H9 (cell line): Measurements from ENCODE around the gene HLA-DMA. TPM values are rescaled to one million over a fixed set of nuclear protein-coding genes. Genes with fewer than 3 reads are reported as not detected.

Experiments used
- DNase-seq: peaks from one replicate; pipeline ENCODE4 v3.0.0-alpha.2; 2017
- H2AFZ ChIP-seq: one replicate; pipeline ENCODE4 v1.6.1; 2013; ENCODE audit warnings: mild to moderate bottlenecking, low read length, control low read depth, moderate library complexity
- H2AK5ac ChIP-seq: 2 replicates; pipeline ENCODE4 v1.6.1; 2013; ENCODE audit warnings: low read length, control low read depth, mixed read lengths; ENCODE audit not compliant: insufficient read length
- H2BK120ac ChIP-seq: one replicate; pipeline ENCODE4 v1.6.1; 2013; ENCODE audit warnings: low read depth, mild to moderate bottlenecking, low read length, control low read depth, inconsistent platforms; ENCODE audit not compliant: poor library complexity, severe bottlenecking
- H2BK12ac ChIP-seq: 2 replicates; pipeline ENCODE4 v1.6.1; 2013; ENCODE audit warnings: low read length, control low read depth, mixed read lengths, low read depth; ENCODE audit not compliant: insufficient read length
- H2BK15ac ChIP-seq: 2 replicates; pipeline ENCODE4 v1.6.1; 2013; ENCODE audit warnings: low read depth, low read length, control low read depth
- H2BK20ac ChIP-seq: one replicate; pipeline ENCODE4 v1.6.1; 2013; ENCODE audit warnings: low read depth, mild to moderate bottlenecking, low read length, control low read depth, inconsistent platforms; ENCODE audit not compliant: poor library complexity, severe bottlenecking
- H2BK5ac ChIP-seq: 2 replicates; pipeline ENCODE4 v1.6.1; 2013; ENCODE audit warnings: low read length, control low read depth, mixed read lengths; ENCODE audit not compliant: insufficient read length
- H3K14ac ChIP-seq: 2 replicates; pipeline ENCODE4 v1.6.1; 2013; ENCODE audit warnings: low read length, control low read depth; ENCODE audit not compliant: insufficient read depth
- H3K18ac ChIP-seq: 2 replicates; pipeline ENCODE4 v1.6.1; 2013; ENCODE audit warnings: low read depth, mild to moderate bottlenecking, mixed read lengths, low read length, control low read depth; ENCODE audit not compliant: insufficient read length
- H3K23ac ChIP-seq: 2 replicates; pipeline ENCODE4 v1.6.1; 2013; ENCODE audit warnings: low read length, control low read depth, mixed read lengths, low read depth; ENCODE audit not compliant: insufficient read length
- H3K23me2 ChIP-seq: 2 replicates; pipeline ENCODE4 v1.6.1; 2013; ENCODE audit warnings: low read depth, mild to moderate bottlenecking, mixed read lengths, low read length, control low read depth; ENCODE audit not compliant: insufficient read length, poor library complexity, severe bottlenecking
- H3K27ac ChIP-seq: 2 replicates; pipeline ENCODE4 v1.5.1; 2013; ENCODE audit warnings: low read length, control low read depth, mixed read lengths, low read depth; ENCODE audit not compliant: insufficient read length
- H3K27me3 ChIP-seq: 2 replicates; pipeline ENCODE4 v1.6.1; 2013; ENCODE audit warnings: low read length, control low read depth, inconsistent platforms; ENCODE audit not compliant: insufficient read depth
- H3K4ac ChIP-seq: 2 replicates; pipeline ENCODE4 v1.6.1; 2013; ENCODE audit warnings: low read depth, mild to moderate bottlenecking, control low read depth, inconsistent platforms, low read length, moderate library complexity
- H3K4me1 ChIP-seq: 2 replicates; pipeline ENCODE4 v1.6.1; 2013; ENCODE audit warnings: low read length, control low read depth, inconsistent platforms; ENCODE audit not compliant: insufficient read depth
- H3K4me2 ChIP-seq: 2 replicates; pipeline ENCODE4 v1.6.1; 2013; ENCODE audit warnings: low read length, control low read depth, mixed read lengths; ENCODE audit not compliant: insufficient read length, insufficient read depth
- H3K56ac ChIP-seq: 2 replicates; pipeline ENCODE4 v1.6.1; 2013; ENCODE audit warnings: low read depth, mild to moderate bottlenecking, mixed read lengths, low read length, control low read depth; ENCODE audit not compliant: insufficient read length
- H3K79me1 ChIP-seq: 2 replicates; pipeline ENCODE4 v1.6.1; 2013; ENCODE audit warnings: low read depth, mild to moderate bottlenecking, moderate library complexity, low read length, control low read depth, inconsistent platforms; ENCODE audit not compliant: insufficient read depth, poor library complexity, severe bottlenecking
- H3K79me2 ChIP-seq: 2 replicates; pipeline ENCODE4 v1.6.1; 2013; ENCODE audit warnings: low read length, control low read depth, inconsistent platforms; ENCODE audit not compliant: insufficient read depth
- H3K9ac ChIP-seq: 2 replicates; pipeline ENCODE4 v1.6.1; 2013; ENCODE audit warnings: low read length, control low read depth, mixed read lengths; ENCODE audit not compliant: insufficient read length; ENCODE audit errors: extremely low read depth
- H3K9me3 ChIP-seq: one replicate; pipeline ENCODE4 v1.6.1; 2013; ENCODE audit warnings: low read depth, low read length, inconsistent platforms; ENCODE audit not compliant: control insufficient read depth
- H3T11ph ChIP-seq: one replicate; pipeline ENCODE4 v1.6.1; 2013; ENCODE audit warnings: mild to moderate bottlenecking, low read length, control low read depth, inconsistent platforms
- H4K20me1 ChIP-seq: one replicate; pipeline ENCODE4 v1.6.1; 2013; ENCODE audit not compliant: control insufficient read depth, insufficient read length, insufficient read depth
- H4K5ac ChIP-seq: 2 replicates; pipeline ENCODE4 v1.6.1; 2013; ENCODE audit warnings: low read depth, mild to moderate bottlenecking, mixed read lengths, low read length, control low read depth; ENCODE audit not compliant: insufficient read length
- H4K8ac ChIP-seq: replicated peaks from 2 replicates; pipeline ENCODE4 v1.6.1; 2013; ENCODE audit warnings: low read length, control low read depth, mixed read lengths, low read depth; ENCODE audit not compliant: insufficient read length
- H4K91ac ChIP-seq: 2 replicates; pipeline ENCODE4 v1.6.1; 2013; ENCODE audit warnings: low read depth, mild to moderate bottlenecking, moderate library complexity, mixed read lengths, low read length, control low read depth; ENCODE audit not compliant: insufficient read length
- H3K27ac Mint-ChIP-seq, 3 experiments: 2 replicates in 2 of 3; 3 replicates in 1 of 3; pipeline ENCODE4 v1.8.0; 2020 to 2021; ENCODE audit warnings: mixed read lengths in 3 of 3, mild to moderate bottlenecking in 1 of 3, moderate library complexity in 1 of 3
- H3K27me3 Mint-ChIP-seq: 2 replicates; pipeline ENCODE4 v1.8.0; 2021; ENCODE audit warnings: low read depth, mild to moderate bottlenecking, moderate library complexity, mixed read lengths
- H3K36me3 Mint-ChIP-seq, 3 experiments: 2 replicates in 2 of 3; 3 replicates in 1 of 3; pipeline ENCODE4 v1.8.0; 2020 to 2021; ENCODE audit warnings: low read depth in 3 of 3, mixed read lengths in 3 of 3; ENCODE audit not compliant: insufficient read depth in 1 of 3
- H3K4me1 Mint-ChIP-seq, 2 experiments: 2 replicates each; pipeline ENCODE4 v1.8.0; 2020; ENCODE audit warnings: mixed read lengths in 2 of 2
- H3K4me3 Mint-ChIP-seq, 2 experiments: 2 replicates in 1 of 2; 3 replicates in 1 of 2; pipeline ENCODE4 v1.8.0; 2020 to 2021; ENCODE audit warnings: mild to moderate bottlenecking in 2 of 2, mixed read lengths in 2 of 2, moderate library complexity in 1 of 2
- H3K9me3 Mint-ChIP-seq, 2 experiments: 2 replicates in 1 of 2; 3 replicates in 1 of 2; pipeline ENCODE4 v1.8.0; 2020; ENCODE audit warnings: mild to moderate bottlenecking in 2 of 2, mixed read lengths in 2 of 2, moderate library complexity in 1 of 2
- CTCF ChIP-seq: fragments of 200-600 bp; sonication (generic); conservative IDR thresholded peaks from 3 replicates; pipeline ENCODE4 v1.8.0; 2021; ENCODE audit warnings: antibody characterized with exemption, mild to moderate bottlenecking
- WGBS: extraction: QIAGEN DNeasy Blood & Tissue Kit; methylation state at CpG from one replicate; pipeline ENCODE4 v1.1.7; 2013; ENCODE audit warnings: missing lambda C conversion rate, low lambda C conversion rate, mixed read lengths; ENCODE audit not compliant: insufficient read length; ENCODE audit errors: extremely low coverage; 5-methylcytosine and 5-hydroxymethylcytosine counted together
- total RNA-seq: library from RNA; stranded (reverse); gene quantifications from 2 replicates; pipeline ENCODE4 v1.2.1, GENCODE V29; 2021

The HLA-DMA gene
- total RNA-seq, 1 experiment from 2014 or later: 7.5 TPM

GRCh38 chr6:32982084-32982701, 29.3 kb upstream of the HLA-DMA start:
- H3K27ac Mint-ChIP-seq: peak overlapping the region in 1 of 3 experiments; percentile 88; a peak in 2 of 7 replicates
- no peaks in the 10 kb centered on the region for H3K9me3 Mint-ChIP-seq
- H4K5ac ChIP-seq: no peak overlapping the region
- no peak overlapping the region for H2BK20ac ChIP-seq
- H4K20me1 ChIP-seq: no peaks in the 10 kb centered on the region
- no peak overlapping the region for H3K4me3 Mint-ChIP-seq
- H3K4ac ChIP-seq: no peak overlapping the region
- no peak overlapping the region for H3K56ac ChIP-seq
- no peak overlapping the region for H2BK12ac ChIP-seq
- no CpG with 5 or more reads among the region's 8 CpGs for WGBS
- no peak overlapping the region for H3K23ac ChIP-seq
- H3K4me1 ChIP-seq: no peaks in the 10 kb centered on the region
- no peak for TF ChIP-seq CTCF
- no peak overlapping the region for H3K4me2 ChIP-seq
- H2AK5ac ChIP-seq: no peak overlapping the region
- H2AFZ ChIP-seq: no peak overlapping the region
- H4K8ac ChIP-seq: no peak overlapping the region
- no peak overlapping the region for H3K18ac ChIP-seq
- H3K27ac ChIP-seq: no peak overlapping the region
- H2BK5ac ChIP-seq: no peak overlapping the region
- H3K9ac ChIP-seq: no peak overlapping the region
- no peaks in the 10 kb centered on the region for H3K27me3 ChIP-seq
- no peak for DNase-seq
- H3T11ph ChIP-seq: no peak overlapping the region
- no peak overlapping the region for H2BK120ac ChIP-seq
- H3K27me3 Mint-ChIP-seq: peaks cover 5% of the 10 kb centered on the region
- peaks cover 43 to 51% (median 45%) of the 10 kb centered on the region in 3 experiments for H3K36me3 Mint-ChIP-seq
- H3K23me2 ChIP-seq: no peaks in the 10 kb centered on the region
- peaks cover 4% of the 10 kb centered on the region; the same call in 1 of the 2 replicates for H3K79me2 ChIP-seq
- no peak overlapping the region for H4K91ac ChIP-seq
- H3K4me1 Mint-ChIP-seq: peaks cover 10 to 32% of the 10 kb centered on the region in 2 experiments; a peak in 3 of 4 replicates
- no peak overlapping the region for H3K14ac ChIP-seq
- no peaks in the 10 kb centered on the region for H3K9me3 ChIP-seq
- no peak overlapping the region for H2BK15ac ChIP-seq
- H3K79me1 ChIP-seq: peaks cover 11% of the 10 kb centered on the region
